GM12878 (cell line): ENCODE results near the gene ELP1. TPM values are rescaled to one million over a fixed set of nuclear protein-coding genes. Genes with fewer than 3 reads are reported as not detected.

ENCODE experiments used
- ATAC-seq: fragments of 200-7000 bp; cut with Tn5 transposase; 3 replicates; pipeline ENCODE4 v1.9.1; 2020; ENCODE audit warnings: mild to moderate bottlenecking, moderate library complexity
- BruUV-seq: library from RNA; stranded (reverse); fragments of 400-500 nt; replicated peaks from 2 replicates; lab custom pipeline; 2021; lab: Mats Ljungman, UMichigan
- CTCF ChIA-PET: fragments of 300-600 bp; sonication (Branson Sonifier 250); formaldehyde crosslinking; extraction: SDS; loops from one replicate; lab custom pipeline; 2021; ENCODE audit warnings: inconsistent platforms; lab: Yijun Ruan, JAX
- POLR2A ChIA-PET: fragments of 350-600 bp; formaldehyde crosslinking; extraction: SDS; loops from one replicate; lab custom pipeline; 2021; ENCODE audit warnings: inconsistent platforms; lab: Charles Lee
- RAD21 ChIA-PET: fragments of 300-600 bp; sonication (Branson Sonifier 250); formaldehyde crosslinking; loops from one replicate; lab custom pipeline; 2023; ENCODE audit warnings: antibody characterized with exemption; ENCODE audit not compliant: unreplicated experiment; lab: Charles Lee
- SMC1A ChIA-PET: fragments of 300-600 bp; sonication (Branson Sonifier 250); formaldehyde crosslinking; loops from one replicate; lab custom pipeline; 2023; ENCODE audit not compliant: unreplicated experiment, uncharacterized antibody; lab: Charles Lee
- DNase-seq: peaks from one replicate; pipeline ENCODE4 v3.0.0-alpha.2; 2011; ENCODE audit warnings: low read depth, low spot score
- FAIRE-seq: peaks from 3 replicates; lab custom pipeline; 2011; peaks lifted over from hg19 to GRCh38; lab: Jason Lieb, UNC
- H2AFZ ChIP-seq: 2 replicates; pipeline ENCODE4 v1.6.0; 2011; ENCODE audit warnings: low read depth, low read length, control low read depth; ENCODE audit not compliant: control insufficient read depth
- H3K27ac ChIP-seq: 2 replicates; pipeline ENCODE4 v1.5.1; 2011; ENCODE audit warnings: control low read depth; ENCODE audit not compliant: control insufficient read depth, insufficient read depth
- H3K27me3 ChIP-seq, 2 experiments: replicated peaks in 1 of 2; 2 replicates each; pipeline versions ENCODE4 v1.6.0 to v1.6.1; 2011; ENCODE audit warnings: low read length in 1 of 2; ENCODE audit not compliant: control insufficient read depth in 2 of 2, insufficient read depth in 2 of 2
- H3K36me3 ChIP-seq, 2 experiments: 2 replicates each; pipeline ENCODE4 v1.5.1; 2011; ENCODE audit warnings: low read length in 1 of 2; ENCODE audit not compliant: control insufficient read depth in 2 of 2, insufficient read depth in 2 of 2
- H3K4me1 ChIP-seq: 2 replicates; pipeline ENCODE4 v1.6.1; 2011; ENCODE audit warnings: mild to moderate bottlenecking, low read length, moderate library complexity, mixed read lengths; ENCODE audit not compliant: control insufficient read depth, insufficient read depth
- H3K4me2 ChIP-seq: 2 replicates; pipeline ENCODE4 v1.6.0; 2011; ENCODE audit warnings: control low read depth; ENCODE audit not compliant: control insufficient read depth, insufficient read depth
- H3K4me3 ChIP-seq: fragments of 200-600 bp; sonication (generic); 2 replicates; pipeline ENCODE4 v1.5.1; 2016
- H3K79me2 ChIP-seq: 2 replicates; pipeline ENCODE4 v1.6.0; 2011; ENCODE audit warnings: low read length; ENCODE audit not compliant: control insufficient read depth, insufficient read depth
- H3K9ac ChIP-seq: 2 replicates; pipeline ENCODE4 v1.8.0; 2011; ENCODE audit warnings: low read length, control low read depth, mixed read lengths; ENCODE audit not compliant: control insufficient read depth, insufficient read depth
- H3K9me3 ChIP-seq: replicated peaks from 3 replicates; pipeline ENCODE4 v1.5.1; 2011; ENCODE audit warnings: mild to moderate bottlenecking, low read length; ENCODE audit not compliant: control insufficient read depth, insufficient read depth
- H4K20me1 ChIP-seq: 2 replicates; pipeline ENCODE4 v1.6.0; 2011; ENCODE audit not compliant: control insufficient read depth, insufficient read depth
- CEBPB ChIP-seq, 2 experiments: fragments of 150-350 bp in 1 of 2; IDR thresholded peaks; 2 replicates each; pipeline ENCODE4 v1.6.1; 2012 to 2014; ENCODE audit warnings: low read depth in 2 of 2, low read length in 2 of 2, borderline replicate concordance in 1 of 2, inconsistent platforms in 1 of 2
- CHD1 ChIP-seq: IDR thresholded peaks from 2 replicates; pipeline ENCODE4 v1.6.1; 2012; ENCODE audit warnings: low read depth, low read length, improper control_type of control experiment
- IRF4 ChIP-seq: IDR thresholded peaks from 2 replicates; pipeline ENCODE4 v1.6.1; 2011; ENCODE audit warnings: low read depth, low read length
- KAT2A ChIP-seq: conservative IDR thresholded peaks from 2 replicates; pipeline ENCODE4 v1.6.1; 2011; ENCODE audit warnings: low read depth, low read length; ENCODE audit not compliant: control insufficient read depth
- MYC ChIP-seq: IDR thresholded peaks from 2 replicates; pipeline ENCODE4 v1.6.1; 2011; ENCODE audit warnings: mild to moderate bottlenecking, low read length, moderate library complexity, inconsistent platforms; ENCODE audit not compliant: insufficient read depth, insufficient replicate concordance, insufficient read length, severe bottlenecking
- SMAD5 ChIP-seq: IDR thresholded peaks from 2 replicates; pipeline ENCODE4 v1.6.1; 2016; ENCODE audit warnings: antibody characterized with exemption, low read depth
- STAT3 ChIP-seq: IDR thresholded peaks from 2 replicates; pipeline ENCODE4 v1.6.1; 2011; ENCODE audit warnings: low read depth, low read length, improper control_type of control experiment
- ZNF274 ChIP-seq: IDR thresholded peaks from one replicate; pipeline ENCODE4 v1.8.0; 2011; ENCODE audit not compliant: insufficient read length, insufficient read depth
- WGBS: methylation state at CpG from one replicate; pipeline ENCODE4 v1.1.6; 2016; ENCODE audit warnings: low lambda C conversion rate; ENCODE audit not compliant: insufficient replicate concordance, insufficient coverage; ENCODE audit errors: missing lambda C conversion rate; 5-methylcytosine and 5-hydroxymethylcytosine counted together
- in situ Hi-C: fragments of 300-500 bp; cut with MboI; formaldehyde crosslinking; loops from 9 replicates; pipeline ENCODE4 v1.14.3; 2018; ENCODE audit warnings: mixed read lengths
- intact Hi-C: fragments of 100-400 bp; cut with micrococcal nuclease; formaldehyde crosslinking; loops from one replicate; pipeline ENCODE4 v1.14.2; 2022; ENCODE audit not compliant: unreplicated experiment
- polyA plus RNA-seq, 11 experiments: library from polyadenylated mRNA; depleted of rRNA in 4 of 11; unstranded in 6 of 11; stranded (reverse) in 5 of 11; fragments of >200 nt; fragmentation: Nextera tagmentation in 4 of 11; fragmentation: Illumina TruSeq in 1 of 11; extraction: Ambion mirVana in 4 of 11; extraction: Trizol in 1 of 11; gene quantifications; 1 replicate in 1 of 11; 2 replicates in 10 of 11; pipeline versions ENCODE4 v1.2.1 to v1.2.3, GENCODE V29; 2011 to 2016; ENCODE audit warnings: inconsistent platforms in 2 of 11, missing spikeins in 2 of 11, low read depth in 1 of 11
- total RNA-seq, 4 experiments: library from RNA; depleted of rRNA in 3 of 4; stranded (reverse); fragments of >200 nt in 3 of 4; fragmentation: Illumina TruSeq in 1 of 4; extraction: Trizol in 1 of 4; gene quantifications; 2 replicates each; pipeline versions ENCODE4 v1.2.1 to v1.2.3, GENCODE V29; 2013 to 2021
- TF ChIP-seq, protein P1 (sequence below): fragments of 450-650 bp; IDR thresholded peaks from 2 replicates; pipeline ENCODE4 v1.6.1; 2017; ENCODE audit warnings: mild to moderate bottlenecking, moderate library complexity
- TF ChIP-seq, protein P2 (sequence below): IDR thresholded peaks from 2 replicates; pipeline ENCODE4 v1.6.1; 2012; ENCODE audit warnings: low read depth, low read length, improper control_type of control experiment
- TF ChIP-seq, protein P3 (sequence below): fragments of 450-650 bp; IDR thresholded peaks from 2 replicates; pipeline ENCODE4 v1.6.1; 2017; ENCODE audit warnings: mild to moderate bottlenecking

The ELP1 gene
- total and polyA plus RNA-seq, 10 of the 15 experiments (the other 5 are each of a cell fraction or from before 2014, with no cell fraction given): 9.7 to 29.9 (median 26.0) TPM

DNA sequence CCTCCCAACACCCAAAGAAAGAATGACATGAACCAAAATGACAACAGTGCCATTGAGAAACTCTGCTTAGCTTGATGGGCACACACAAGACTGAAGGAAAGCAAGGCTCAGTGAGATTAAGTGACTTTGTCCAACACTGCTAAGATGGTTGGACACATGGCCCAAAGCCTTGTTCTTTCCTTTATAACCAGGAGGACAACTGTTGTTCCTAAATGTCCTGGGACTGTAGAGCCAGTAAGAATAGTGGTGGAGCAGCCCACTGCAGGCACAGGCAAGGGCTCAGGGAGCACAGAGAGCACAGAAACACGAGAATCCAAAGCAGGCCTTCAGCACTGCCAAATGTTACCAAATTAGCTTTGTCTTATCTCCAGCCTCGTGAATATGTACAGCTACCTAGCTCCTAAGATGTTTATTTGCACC is 67.9 kb downstream of the ELP1 start:
- intact Hi-C loops (no loop called here), in situ Hi-C loops (no loop called here)
- SMC1A ChIA-PET: interaction anchor here (1.3 kb wide), 1 partner anchor 20 kb away, joined by 5 read pairs; no protein-coding TSS in a partner anchor
- H3K36me3 ChIP-seq: no peaks in the 10 kb centered on the region; a peak in 1 of 4 replicates
- no peaks in the 10 kb centered on the region for H3K4me1 ChIP-seq
- no peak overlapping the region for H2AFZ ChIP-seq
- no peak overlapping the region for H3K4me2 ChIP-seq
- RAD21 ChIA-PET: no interaction called here
- H3K27ac ChIP-seq: no peak overlapping the region
- H3K27me3 ChIP-seq: no peaks in the 10 kb centered on the region
- H4K20me1 ChIP-seq: no peaks in the 10 kb centered on the region
- 69% methylated on average over 2 of the region's 2 CpGs for WGBS
- POLR2A ChIA-PET: no interaction called here
- H3K4me3 ChIP-seq: no peak overlapping the region
- no peaks in the 10 kb centered on the region for H3K79me2 ChIP-seq
- DNase-seq (no peak), FAIRE-seq (no peak), ATAC-seq (no peak)
- CTCF ChIA-PET: no interaction called here
- no peak overlapping the region for H3K9ac ChIP-seq
- H3K9me3 ChIP-seq: no peaks in the 10 kb centered on the region
- no TSS peak for BruUV-seq
- no peak for TF ChIP-seq MYC
- no peak for TF ChIP-seq KAT2A
- TF ChIP-seq, protein P1, sequence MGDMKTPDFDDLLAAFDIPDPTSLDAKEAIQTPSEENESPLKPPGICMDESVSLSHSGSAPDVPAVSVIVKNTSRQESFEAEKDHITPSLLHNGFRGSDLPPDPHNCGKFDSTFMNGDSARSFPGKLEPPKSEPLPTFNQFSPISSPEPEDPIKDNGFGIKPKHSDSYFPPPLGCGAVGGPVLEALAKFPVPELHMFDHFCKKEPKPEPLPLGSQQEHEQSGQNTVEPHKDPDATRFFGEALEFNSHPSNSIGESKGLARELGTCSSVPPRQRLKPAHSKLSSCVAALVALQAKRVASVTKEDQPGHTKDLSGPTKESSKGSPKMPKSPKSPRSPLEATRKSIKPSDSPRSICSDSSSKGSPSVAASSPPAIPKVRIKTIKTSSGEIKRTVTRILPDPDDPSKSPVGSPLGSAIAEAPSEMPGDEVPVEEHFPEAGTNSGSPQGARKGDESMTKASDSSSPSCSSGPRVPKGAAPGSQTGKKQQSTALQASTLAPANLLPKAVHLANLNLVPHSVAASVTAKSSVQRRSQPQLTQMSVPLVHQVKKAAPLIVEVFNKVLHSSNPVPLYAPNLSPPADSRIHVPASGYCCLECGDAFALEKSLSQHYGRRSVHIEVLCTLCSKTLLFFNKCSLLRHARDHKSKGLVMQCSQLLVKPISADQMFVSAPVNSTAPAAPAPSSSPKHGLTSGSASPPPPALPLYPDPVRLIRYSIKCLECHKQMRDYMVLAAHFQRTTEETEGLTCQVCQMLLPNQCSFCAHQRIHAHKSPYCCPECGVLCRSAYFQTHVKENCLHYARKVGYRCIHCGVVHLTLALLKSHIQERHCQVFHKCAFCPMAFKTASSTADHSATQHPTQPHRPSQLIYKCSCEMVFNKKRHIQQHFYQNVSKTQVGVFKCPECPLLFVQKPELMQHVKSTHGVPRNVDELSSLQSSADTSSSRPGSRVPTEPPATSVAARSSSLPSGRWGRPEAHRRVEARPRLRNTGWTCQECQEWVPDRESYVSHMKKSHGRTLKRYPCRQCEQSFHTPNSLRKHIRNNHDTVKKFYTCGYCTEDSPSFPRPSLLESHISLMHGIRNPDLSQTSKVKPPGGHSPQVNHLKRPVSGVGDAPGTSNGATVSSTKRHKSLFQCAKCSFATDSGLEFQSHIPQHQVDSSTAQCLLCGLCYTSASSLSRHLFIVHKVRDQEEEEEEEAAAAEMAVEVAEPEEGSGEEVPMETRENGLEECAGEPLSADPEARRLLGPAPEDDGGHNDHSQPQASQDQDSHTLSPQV: no peak
- no peak for TF ChIP-seq STAT3
- no peak for TF ChIP-seq CEBPB (IDR thresholded peaks at IDR 0.05; ENCODE audit: borderline replicate concordance in 1 of 2, low read depth in 2 of 2, low read length in 2 of 2)
- TF ChIP-seq, protein P2, sequence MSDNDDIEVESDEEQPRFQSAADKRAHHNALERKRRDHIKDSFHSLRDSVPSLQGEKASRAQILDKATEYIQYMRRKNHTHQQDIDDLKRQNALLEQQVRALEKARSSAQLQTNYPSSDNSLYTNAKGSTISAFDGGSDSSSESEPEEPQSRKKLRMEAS: no peak
- TF ChIP-seq, protein P3, sequence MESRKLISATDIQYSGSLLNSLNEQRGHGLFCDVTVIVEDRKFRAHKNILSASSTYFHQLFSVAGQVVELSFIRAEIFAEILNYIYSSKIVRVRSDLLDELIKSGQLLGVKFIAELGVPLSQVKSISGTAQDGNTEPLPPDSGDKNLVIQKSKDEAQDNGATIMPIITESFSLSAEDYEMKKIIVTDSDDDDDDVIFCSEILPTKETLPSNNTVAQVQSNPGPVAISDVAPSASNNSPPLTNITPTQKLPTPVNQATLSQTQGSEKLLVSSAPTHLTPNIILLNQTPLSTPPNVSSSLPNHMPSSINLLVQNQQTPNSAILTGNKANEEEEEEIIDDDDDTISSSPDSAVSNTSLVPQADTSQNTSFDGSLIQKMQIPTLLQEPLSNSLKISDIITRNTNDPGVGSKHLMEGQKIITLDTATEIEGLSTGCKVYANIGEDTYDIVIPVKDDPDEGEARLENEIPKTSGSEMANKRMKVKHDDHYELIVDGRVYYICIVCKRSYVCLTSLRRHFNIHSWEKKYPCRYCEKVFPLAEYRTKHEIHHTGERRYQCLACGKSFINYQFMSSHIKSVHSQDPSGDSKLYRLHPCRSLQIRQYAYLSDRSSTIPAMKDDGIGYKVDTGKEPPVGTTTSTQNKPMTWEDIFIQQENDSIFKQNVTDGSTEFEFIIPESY: no peak
- TF ChIP-seq ZNF274: no peak
- TF ChIP-seq SMAD5: no peak
- TF ChIP-seq IRF4: no peak
- TF ChIP-seq CHD1: no peak
